CD4-positive, alpha-beta T cell treated with Interleukin-15 for 1 hour (primary cell): ENCODE results near the gene KMT2E.
"Not testable (repeated sequence)": the region's sequence is repeated elsewhere in the genome, so short reads cannot be mapped to it uniquely, and the experiment has no call there.

ENCODE experiments used
- DNase-seq: peaks from one replicate; pipeline ENCODE4 v3.0.0-alpha.2; 2020

Gene KMT2E

GRCh38 chr7:104982308-104983075 is 31.5 kb upstream of the KMT2E start:
- no peak for DNase-seq

GRCh38 chr7:104983076-104983577 is 30.9 kb upstream of the KMT2E start:
- no peak for DNase-seq

DNA sequence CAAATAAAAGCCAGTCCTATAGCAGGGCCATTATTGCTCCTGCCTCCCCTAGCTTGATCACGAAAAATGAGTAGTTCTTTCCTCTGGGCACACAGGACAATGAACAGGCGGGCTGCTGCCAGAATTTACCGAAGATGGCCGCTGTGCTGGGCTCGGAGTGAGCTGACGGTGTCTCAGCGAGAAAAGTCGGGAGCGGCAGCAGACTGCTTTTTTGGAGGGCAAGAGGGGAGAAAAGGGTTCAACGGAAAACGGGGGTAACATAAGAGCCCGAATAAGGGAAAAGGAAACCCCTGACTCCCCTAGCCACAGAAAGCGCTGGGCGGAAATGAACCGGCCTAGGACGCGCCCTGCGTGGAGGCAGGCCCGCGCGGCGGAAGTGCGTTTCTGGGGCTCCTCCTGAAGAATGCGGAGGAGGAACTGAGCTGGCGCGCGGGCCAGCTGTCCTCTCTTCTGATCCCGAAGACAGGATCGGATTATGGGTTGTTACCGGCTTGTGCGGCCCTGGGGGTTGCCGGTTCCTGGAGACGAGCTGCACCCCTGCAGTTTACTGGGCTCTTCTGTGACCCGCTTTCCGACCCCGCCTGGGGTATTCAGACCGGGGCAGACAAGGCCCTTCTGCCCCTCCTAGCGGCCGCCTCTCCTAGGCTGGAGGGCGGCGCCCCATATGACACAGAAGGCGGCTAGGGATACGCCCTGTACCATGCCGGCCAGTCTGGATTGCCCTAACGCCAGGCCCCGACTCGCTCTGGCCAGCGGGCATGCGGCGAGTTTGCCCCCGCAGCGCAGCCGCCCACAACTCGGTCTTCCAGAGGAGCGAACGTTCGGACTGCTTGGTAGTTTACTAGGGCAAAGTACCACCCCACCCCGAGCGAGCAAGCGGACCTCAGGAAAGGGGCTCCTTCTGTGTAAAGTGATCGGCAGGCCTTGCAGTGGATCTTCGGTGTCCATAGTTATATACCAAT is 30.1 kb upstream of the KMT2E start:
- peak; percentile 85 for DNase-seq

DNA sequence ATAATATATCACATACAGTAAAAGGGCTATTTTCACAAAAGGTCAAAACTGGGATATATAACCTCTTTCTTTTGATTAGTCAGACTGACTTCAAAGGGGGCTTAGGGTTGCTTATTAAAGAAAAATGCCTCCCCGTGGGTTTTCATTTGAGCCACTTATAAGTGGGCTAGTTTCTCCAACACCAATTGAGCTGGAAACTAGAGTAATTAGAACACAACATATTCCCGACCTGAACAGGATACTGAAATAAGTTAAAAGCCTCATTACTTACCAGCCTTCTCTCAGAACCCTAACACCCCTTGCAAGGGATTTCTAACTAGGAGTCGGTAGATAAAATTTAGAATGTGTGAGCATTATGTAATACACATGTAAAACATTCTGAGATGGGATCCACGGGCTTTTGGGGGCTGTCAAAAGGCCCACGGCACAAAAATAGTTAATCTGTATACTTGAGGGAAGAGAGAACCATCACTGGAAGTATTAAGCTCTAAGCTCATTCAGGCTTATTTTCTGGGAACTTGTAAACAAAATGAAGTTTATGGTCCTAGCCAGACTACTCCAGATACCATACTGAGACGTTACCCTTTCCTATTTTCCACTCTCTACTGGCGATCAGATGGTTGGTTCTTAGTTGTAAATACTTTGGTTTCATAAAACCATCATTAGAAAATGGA is 29.3 kb upstream of the KMT2E start:
- no peak for DNase-seq

GRCh38 chr7:104985259-104985617 is 28.8 kb upstream of the KMT2E start:
- DNase-seq: no peak

- no peak for DNase-seq
These were observed 27.3 kb upstream of the KMT2E start for GRCh38 chr7:104986628-104987259.

DNA sequence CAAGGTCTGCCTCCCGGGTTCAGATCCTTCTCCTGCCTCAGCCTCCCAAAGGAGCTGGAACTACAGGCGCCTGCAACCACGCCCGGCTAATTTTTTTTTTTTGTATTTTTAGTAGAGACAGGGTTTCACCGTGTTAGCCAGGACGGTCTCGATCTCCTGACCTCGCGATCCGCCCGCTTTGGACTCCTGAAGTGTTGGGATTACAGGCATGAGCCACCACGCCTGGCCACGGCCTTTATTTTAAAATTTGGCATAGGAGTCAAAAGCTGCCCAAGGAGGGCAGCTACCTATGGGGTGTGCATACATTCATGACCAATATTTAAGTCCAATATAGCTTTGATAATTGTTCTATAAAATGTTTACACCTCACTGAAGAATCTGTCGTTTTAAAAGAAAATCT is 26.6 kb upstream of the KMT2E start:
- DNase-seq: not testable (repeated sequence)

DNA sequence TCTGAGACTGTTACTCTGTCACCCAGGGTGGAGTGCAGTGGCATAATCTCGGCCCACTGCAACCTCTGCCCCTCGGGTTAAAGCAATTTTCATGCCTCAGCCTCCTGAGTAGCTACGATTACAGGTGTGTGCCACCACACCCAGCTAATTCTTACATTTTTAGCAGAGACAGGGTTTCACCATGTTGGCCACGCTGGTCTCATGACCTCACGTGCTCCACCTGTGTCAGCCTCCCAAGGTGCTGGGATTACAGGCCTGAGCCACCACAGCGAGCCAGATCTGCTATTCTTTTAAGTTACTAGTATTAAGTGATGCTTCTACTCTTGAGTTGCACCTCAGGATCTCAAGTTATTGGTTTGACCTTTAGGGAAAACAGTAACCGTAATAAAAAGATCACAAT is 23.0 kb upstream of the KMT2E start:
- no peak for DNase-seq

DNA sequence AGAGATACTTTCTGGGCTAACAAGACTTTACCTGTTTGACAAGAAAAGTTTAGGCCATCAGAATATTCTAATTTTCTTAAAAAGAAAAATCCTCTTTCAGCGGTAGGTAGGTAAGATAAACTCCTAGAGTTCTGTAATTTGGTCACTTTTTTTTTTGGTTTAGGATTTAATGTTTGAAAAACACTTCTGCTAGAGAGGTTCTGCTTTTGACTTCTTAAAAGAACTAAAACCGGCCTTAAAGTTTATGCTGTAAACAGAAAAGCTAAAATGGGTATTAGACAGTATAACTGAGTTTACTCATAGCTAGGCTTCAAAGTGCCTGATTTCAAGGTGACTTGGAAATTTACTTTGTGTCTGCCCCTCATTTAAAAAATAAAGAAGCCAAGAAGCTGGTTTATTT is 21.7 kb upstream of the KMT2E start:
- DNase-seq: no peak

DNA sequence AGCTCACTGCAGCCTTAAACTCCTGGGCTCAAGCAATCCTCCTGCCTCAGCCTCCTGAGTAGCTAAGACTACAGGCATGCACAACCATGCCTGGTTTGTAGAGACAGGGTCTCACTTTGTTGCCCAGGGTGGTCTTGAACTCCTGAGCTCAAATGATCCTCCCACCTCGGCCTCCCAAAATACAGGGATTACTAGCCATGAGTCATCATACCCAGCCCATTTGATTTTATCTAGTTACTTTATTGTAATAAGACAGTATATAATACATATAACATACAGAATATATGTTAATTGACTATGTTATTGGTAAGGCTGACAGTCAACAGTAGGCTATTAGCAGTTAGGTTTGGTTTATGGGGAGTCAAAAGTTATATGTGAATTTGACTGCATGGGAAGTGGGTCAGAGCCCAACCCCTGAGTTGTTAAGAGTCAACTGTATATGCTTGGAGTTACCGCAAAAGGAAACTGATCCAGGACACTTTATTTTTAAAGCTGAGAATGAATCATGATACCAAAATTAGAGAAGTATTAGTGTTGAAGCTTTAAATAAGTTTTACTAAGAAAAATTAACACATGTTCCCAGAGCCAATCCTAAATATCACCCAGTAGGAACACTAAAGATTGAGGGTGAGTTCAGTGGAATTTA is 20.7 kb upstream of the KMT2E start:
- DNase-seq: no peak

GRCh38 chr7:104998040-104998752 is 15.8 kb upstream of the KMT2E start:
- no peak for DNase-seq

- DNase-seq: no peak
These were observed 13.8 kb upstream of the KMT2E start for GRCh38 chr7:105000200-105000599.

GRCh38 chr7:105000927-105001336 is 13.1 kb upstream of the KMT2E start:
- no peak for DNase-seq

GRCh38 chr7:105001652-105002184 is 12.3 kb upstream of the KMT2E start:
- DNase-seq: no peak

GRCh38 chr7:105003275-105003674 is 10.7 kb upstream of the KMT2E start:
- no peak for DNase-seq

GRCh38 chr7:105003872-105004510 is 10.0 kb upstream of the KMT2E start:
- no peak for DNase-seq

DNA sequence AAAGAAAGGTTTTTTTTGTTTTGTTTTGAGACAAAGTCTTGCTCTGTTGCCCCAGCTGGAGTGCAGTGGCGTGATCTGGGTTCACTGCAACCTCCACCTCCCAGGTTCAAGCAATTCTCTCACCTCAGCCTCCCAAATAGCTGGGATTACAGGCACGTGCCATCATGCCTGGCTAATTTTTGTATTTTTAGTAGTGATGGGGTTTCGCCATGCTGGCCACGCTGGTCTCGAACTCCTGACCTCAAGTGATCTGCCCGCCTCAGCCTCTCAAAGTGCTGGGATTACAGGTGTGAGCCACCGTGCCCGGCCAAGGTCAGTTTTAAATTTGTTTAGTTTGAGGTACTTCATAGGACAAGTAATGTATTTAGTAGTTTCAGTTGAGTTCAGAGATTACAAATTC is 9.0 kb upstream of the KMT2E start:
- not testable (repeated sequence) for DNase-seq

DNA sequence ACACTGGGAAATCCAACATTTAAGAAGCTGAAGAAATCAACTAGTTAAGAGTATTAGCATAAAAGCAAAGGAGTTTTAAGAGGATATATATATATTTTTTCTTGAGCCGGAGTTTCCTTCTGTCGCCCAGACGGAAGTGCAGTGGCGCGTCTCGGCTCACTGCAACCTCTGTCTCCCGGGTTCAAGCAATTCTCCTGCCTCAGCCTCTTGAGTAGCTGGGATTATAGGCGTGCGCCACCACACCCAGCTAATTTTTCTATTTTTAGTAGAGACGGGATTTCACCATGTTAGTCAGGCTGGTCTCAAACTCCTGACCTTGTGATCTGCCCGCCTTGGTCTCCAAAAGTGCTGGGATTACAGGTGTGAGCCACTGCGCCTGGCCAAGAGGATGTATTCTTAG is 8.5 kb upstream of the KMT2E start:
- DNase-seq: not testable (repeated sequence)

GRCh38 chr7:105006367-105007136 is 7.5 kb upstream of the KMT2E start:
- no peak for DNase-seq

DNA sequence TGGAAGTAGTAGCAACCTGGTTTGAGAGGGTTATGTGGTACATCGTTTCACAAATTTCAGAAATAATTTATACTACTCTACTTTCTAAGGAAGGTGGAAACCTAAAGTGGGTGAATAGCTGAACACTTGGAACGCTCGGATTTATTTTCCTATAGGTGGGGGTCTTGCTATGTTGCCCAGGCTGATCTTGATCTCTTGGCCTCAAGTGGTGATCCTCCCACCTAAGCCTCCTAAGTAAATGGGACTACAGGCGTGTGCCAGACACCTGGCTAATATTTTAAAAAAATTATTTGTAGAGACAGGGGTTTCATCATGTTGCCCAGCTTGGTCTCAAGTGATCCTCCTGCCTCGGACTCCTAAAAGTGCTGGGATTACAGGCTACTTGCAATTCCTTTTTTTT is 6.7 kb upstream of the KMT2E start:
- DNase-seq: no peak
